A549 treated with RU486 at 1 μM for 4 hours (cell line): Measurements from ENCODE around the gene DDAH1. TPM values are rescaled to one million over a fixed set of nuclear protein-coding genes. Genes with fewer than 3 reads are reported as not detected.

ENCODE experiments used
- total RNA-seq: library from RNA; stranded (reverse); fragments of 200-300 nt; extraction: Qiagen RNA extraction; gene quantifications from 5 replicates; pipeline ENCODE4 v1.2.3, GENCODE V29; 2022; ENCODE audit warnings: low read depth

Gene DDAH1
- 5.1 to 7.9 TPM (median 6.6 TPM) in 5 replicates for total RNA-seq

GRCh38 chr1:85465099-85465785, at the start of gene DDAH1:
Gene DDAH1 (minus strand): TSS chr1:85465159. CDS start chr1:85465045, 114 bp downstream.

GRCh38 chr1:85276215-85276977, 188.6 kb downstream of the DDAH1 start, which contains the start of gene BCL10:
Gene BCL10 (minus strand): TSS chr1:85276632. CDS start chr1:85276352, 280 bp downstream.

Other genes with a start within 250 kb of the DDAH1 start
- 20.2 to 32.4 TPM (median 21.1 TPM) in 5 replicates for gene C1orf52, start 205.5 kb downstream of the DDAH1 start, total RNA-seq
- gene BCL10, start 188.5 kb downstream of the DDAH1 start, total RNA-seq: 13.3 to 19.0 TPM (median 16.1 TPM) in 5 replicates
- gene CCN1, start 115.6 kb upstream of the DDAH1 start, total RNA-seq: 47.8 to 58.2 TPM (median 52.8 TPM) in 5 replicates
- gene ZNHIT6, start 243.3 kb upstream of the DDAH1 start, total RNA-seq: 11.1 to 23.2 TPM (median 17.3 TPM) in 5 replicates